ENCODE results near the gene SELE.

Gene SELE, protein sequence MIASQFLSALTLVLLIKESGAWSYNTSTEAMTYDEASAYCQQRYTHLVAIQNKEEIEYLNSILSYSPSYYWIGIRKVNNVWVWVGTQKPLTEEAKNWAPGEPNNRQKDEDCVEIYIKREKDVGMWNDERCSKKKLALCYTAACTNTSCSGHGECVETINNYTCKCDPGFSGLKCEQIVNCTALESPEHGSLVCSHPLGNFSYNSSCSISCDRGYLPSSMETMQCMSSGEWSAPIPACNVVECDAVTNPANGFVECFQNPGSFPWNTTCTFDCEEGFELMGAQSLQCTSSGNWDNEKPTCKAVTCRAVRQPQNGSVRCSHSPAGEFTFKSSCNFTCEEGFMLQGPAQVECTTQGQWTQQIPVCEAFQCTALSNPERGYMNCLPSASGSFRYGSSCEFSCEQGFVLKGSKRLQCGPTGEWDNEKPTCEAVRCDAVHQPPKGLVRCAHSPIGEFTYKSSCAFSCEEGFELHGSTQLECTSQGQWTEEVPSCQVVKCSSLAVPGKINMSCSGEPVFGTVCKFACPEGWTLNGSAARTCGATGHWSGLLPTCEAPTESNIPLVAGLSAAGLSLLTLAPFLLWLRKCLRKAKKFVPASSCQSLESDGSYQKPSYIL

GRCh38 chr1:169733924-169734323 is at the start of gene SELE:
SELE (minus strand) TSS chr1:169734079; CDS start chr1:169733612, 467 bp downstream.
- no peak for DNase-seq

- DNase-seq, result no peak
These were observed 48.7 kb upstream of the SELE start for GRCh38 chr1:169782596-169782995.

DNA sequence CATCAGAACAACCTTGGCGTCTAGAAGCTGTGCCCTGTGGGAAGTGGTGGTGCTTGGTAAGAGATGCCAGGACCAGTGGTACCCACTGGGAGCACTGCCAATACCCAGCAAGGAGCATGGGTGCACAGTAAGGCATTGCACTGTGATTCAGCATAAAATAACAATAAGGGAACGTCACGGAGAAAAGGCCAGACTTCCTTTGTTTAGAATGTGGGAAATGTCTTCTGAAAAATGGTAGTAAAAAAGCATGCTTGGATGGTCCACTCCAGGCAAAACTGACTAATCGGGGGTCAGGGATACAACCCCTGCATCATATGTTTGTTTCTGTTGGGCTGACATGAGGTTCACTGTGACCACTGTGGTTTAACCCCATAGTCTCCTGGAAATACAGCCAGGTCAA is 46.1 kb upstream of the SELE start:
- DNase-seq, result no peak

- no peak for DNase-seq
These were observed 45.3 kb upstream of the SELE start for GRCh38 chr1:169779150-169779549.

DNA sequence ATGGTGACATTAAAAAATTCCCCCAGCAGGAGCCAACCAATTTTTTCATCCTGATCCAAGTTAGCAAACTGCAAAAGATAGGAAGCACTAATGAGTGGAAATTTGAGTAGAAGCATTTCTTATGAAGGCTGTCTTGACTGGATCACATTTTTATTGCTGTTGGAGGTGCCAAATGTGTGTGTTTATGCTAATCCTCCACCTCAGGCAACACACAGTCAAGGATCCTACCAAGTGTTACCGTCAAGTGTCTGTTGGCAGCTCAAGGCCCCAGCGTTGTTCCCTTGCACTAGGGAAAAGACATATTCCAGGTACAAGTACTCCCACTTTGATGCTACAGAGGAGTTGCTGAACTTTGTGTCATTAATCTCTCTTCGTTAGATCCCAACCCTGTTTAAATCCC is 42.6 kb upstream of the SELE start:
- no peak for DNase-seq

DNA sequence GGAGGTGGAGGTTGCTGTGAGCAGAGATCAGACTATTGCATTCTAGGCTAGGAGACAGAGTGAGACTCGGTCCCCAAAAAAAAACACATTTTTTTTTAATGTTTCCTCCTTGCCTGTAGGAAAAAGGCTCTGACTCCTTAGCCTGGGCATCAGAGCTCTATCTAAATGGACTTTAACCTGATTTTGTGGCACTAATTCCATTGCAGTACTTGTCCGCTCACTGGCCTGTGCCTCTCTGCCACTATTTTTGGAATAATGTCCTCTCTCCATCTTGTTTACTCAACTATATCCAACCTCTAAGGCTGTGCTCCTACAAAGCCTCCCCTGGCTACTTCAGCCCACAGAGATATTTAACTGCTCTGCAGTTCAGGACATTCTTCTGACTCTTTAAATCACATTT is 34.3 kb upstream of the SELE start:
- no peak for DNase-seq

GRCh38 chr1:169765580-169766331 is 31.9 kb upstream of the SELE start:
- DNase-seq, result no peak

DNA sequence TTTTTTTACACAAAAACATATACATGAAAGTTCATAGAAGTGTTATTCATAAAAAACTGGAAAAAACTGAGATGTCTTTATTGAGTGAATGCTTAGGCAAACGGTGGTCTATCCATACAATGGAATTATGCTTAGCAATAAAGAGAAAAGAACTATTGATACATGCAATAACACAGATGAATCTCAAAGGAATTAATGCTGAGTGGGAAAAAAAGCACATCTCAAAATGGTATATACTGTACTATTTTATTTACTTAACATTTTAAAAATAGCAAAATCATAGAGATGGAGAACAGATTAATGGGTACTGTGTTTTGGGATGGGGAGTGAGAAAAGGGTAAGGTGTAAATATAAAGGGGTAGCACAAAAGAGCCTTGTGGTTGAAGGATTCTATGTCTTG is 31.0 kb upstream of the SELE start:
- no peak for DNase-seq

DNA sequence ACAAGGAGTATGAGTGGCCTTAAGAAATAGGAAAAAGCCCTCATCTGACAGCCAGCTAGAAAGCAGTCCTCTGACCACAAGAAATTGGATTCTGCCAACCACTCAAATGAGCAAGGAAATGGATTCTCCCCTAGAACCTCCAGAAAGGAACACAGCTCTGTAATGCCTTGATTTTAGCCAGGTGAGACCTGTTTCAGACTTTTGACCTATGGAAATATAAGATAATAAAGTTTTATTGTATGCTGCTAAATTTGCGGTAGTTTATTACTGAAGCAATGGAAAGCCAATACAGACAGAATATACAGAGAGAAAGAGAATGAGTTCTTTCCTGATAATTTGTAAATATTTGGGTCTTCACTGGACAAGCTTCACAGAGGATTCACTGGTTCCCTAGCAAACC is 28.8 kb upstream of the SELE start:
- no peak for DNase-seq

DNA sequence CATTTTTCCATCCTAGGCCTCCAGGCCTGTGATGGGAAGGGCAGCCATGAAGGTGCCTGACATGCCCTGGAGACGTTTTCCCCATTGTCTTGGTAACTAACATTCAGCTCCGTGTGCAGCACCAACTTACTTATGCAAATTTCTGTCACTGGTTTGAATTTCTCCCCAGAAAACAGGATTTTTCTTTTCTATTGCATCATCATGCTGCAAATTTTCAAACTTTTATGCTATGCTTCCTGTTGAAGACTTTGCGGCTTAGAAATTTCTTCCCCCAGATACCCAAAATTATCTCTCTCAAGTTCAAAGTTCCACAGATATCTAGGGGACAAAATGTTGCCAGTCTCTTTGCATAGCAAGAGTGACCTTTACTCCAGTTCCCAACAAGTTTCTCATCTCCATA is 25.2 kb upstream of the SELE start:
- DNase-seq, result no peak

- no peak for DNase-seq
These were observed 19.7 kb upstream of the SELE start for GRCh38 chr1:169753549-169753948.

GRCh38 chr1:169750041-169750440 is 16.2 kb upstream of the SELE start:
- DNase-seq, result no peak

DNA sequence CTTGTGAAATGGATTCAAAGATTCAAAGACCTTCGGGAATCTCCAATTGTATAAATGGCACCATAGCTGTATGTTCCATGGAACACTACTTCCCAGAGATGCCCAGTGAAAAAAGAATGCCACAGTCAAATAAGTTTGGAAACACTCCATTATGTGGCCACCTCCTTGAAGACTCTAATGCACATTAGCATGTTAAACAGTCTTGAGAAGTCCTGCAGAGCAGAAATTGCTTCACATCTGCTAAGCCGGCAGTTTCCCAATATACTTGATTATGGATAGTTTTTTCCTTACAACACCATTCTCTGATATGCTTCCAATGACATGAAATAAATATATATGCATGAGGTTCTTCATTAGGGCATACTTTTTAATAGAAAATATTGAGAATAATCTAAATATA is 12.7 kb upstream of the SELE start:
- no peak for DNase-seq

- peak; percentile 87 for DNase-seq
These were observed 11.4 kb upstream of the SELE start for GRCh38 chr1:169745015-169745861.

DNA sequence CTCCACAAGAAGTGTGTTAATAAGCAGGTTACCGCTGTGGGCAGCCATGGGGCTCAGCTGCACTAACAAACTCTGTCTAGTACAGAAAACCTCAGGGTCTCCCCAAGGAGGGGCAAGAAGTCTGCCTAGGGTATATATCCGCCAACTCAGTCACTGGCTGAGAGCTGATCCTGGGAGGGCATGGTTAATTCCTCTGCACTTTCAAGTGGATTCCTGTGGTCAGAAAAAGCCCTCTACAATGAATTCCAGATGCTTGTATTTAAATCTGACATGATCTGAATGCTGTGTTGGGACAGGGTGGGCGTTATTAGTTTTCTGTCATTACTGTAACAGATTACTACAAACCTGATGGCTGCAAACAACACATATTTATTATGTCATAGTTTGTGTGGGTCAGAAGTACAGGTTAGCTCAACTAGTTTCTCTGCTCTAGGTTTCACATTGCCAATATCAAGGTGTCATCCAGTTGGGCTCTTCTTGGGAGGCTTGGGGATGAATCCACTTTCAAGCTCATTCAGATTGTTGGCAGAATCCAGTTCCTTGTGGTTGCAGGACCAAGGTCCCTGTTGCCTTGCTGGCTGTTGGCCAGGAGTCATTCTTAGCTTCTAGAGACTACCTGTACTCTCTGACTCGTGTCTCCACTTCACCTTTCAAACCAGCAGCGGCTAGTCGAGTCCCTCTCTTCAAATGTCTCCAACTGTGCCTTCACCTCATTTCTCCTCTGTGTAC is 8.0 kb upstream of the SELE start:
- peak; percentile 27 for DNase-seq

GRCh38 chr1:169739980-169740379 is 6.1 kb upstream of the SELE start:
- DNase-seq, result no peak

DNA sequence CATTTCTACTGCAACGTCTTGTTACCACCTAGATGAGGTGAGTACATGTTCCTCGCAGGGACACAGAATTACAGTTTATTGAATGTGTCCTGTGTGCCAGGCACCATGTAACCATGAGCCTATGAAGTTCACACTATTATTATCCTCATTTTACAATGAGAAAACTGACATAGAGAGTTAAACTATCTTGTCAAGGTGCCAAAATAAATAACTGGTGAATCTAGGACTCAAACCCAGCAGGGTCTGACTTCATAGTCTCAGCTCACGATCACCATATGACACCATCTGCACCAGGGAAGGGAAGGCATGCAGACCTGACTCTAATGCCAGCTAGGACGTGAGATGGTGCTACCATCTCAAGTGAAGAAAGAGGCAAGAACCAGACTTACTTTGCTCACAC is 2.4 kb downstream of the SELE start:
- DNase-seq, result no peak

GRCh38 chr1:169729991-169730390 is 3.9 kb downstream of the SELE start:
- no peak for DNase-seq

DNA sequence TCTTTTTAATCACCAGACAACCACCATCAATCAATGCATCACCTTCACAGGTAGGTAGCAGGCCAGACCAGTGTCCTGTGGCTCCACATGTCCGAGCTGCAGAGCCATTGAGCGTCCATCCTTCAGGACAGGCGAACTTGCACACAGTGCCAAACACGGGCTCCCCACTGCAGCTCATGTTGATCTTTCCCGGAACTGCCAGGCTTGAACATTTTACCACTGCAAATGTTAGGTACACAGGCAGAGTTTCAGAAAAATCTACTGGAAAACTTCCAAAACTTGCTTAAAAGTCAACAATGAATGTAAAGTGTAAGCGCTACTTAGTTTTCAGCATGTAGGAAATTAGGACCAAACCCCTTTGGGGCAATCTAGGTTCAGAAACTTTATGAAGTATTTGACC is 6.6 kb downstream of the SELE start:
- DNase-seq, result no peak

GRCh38 chr1:169726851-169727250 is 7.0 kb downstream of the SELE start:
- no peak for DNase-seq

- no peak for DNase-seq
These were observed 7.9 kb downstream of the SELE start for GRCh38 chr1:169725930-169726329.

GRCh38 chr1:169724168-169724567 is 9.7 kb downstream of the SELE start:
- no peak for DNase-seq
